Activated T-helper 1 cell treated with anti-CD3 and anti-CD28 coated beads, Interleukin-12 subunit alpha, Interleukin-12 subunit beta, Interleukin-2, Interleukin-4 antibody, amounts not matched to agents 30 ng/mL and 10 ng/mL and 1 ng/mL, durations not matched to agents 14 hours and 24 hours and 36 hours (primary cell): ENCODE data around the gene P2RY11. TPM values are rescaled to one million over a fixed set of nuclear protein-coding genes. Genes with fewer than 3 reads are reported as not detected.

Experiments used
- DNase-seq: peaks from one replicate; pipeline ENCODE4 v3.0.0; 2021; ENCODE audit warnings: low spot score
- H3K27ac Mint-ChIP-seq: one replicate; pipeline ENCODE4 v1.8.0; 2021; ENCODE audit warnings: mild to moderate bottlenecking, mixed read lengths
- H3K27me3 Mint-ChIP-seq: one replicate; pipeline ENCODE4 v1.8.0; 2022; ENCODE audit warnings: mild to moderate bottlenecking, moderate library complexity, mixed read lengths; ENCODE audit not compliant: insufficient read depth
- H3K36me3 Mint-ChIP-seq: one replicate; pipeline ENCODE4 v1.8.0; 2021; ENCODE audit warnings: low read depth, mixed read lengths
- H3K4me1 Mint-ChIP-seq: one replicate; pipeline ENCODE4 v1.8.0; 2021; ENCODE audit warnings: low read depth, mixed read lengths
- H3K4me3 Mint-ChIP-seq: one replicate; pipeline ENCODE4 v1.8.0; 2021; ENCODE audit warnings: mild to moderate bottlenecking, moderate library complexity, mixed read lengths
- H3K9me3 Mint-ChIP-seq: one replicate; pipeline ENCODE4 v1.8.0; 2021; ENCODE audit warnings: mixed read lengths
- intact Hi-C: fragments of 100-400 bp; cut with micrococcal nuclease; formaldehyde crosslinking; loops from one replicate; pipeline ENCODE4 v1.15.1; 2024
- total RNA-seq: library from RNA; stranded (reverse); gene quantifications from 2 replicates; pipeline ENCODE4 v1.2.3, GENCODE V29; 2022

Gene P2RY11
- total RNA-seq, 1 donor from 2014 or later = 64.9 TPM

DNA sequence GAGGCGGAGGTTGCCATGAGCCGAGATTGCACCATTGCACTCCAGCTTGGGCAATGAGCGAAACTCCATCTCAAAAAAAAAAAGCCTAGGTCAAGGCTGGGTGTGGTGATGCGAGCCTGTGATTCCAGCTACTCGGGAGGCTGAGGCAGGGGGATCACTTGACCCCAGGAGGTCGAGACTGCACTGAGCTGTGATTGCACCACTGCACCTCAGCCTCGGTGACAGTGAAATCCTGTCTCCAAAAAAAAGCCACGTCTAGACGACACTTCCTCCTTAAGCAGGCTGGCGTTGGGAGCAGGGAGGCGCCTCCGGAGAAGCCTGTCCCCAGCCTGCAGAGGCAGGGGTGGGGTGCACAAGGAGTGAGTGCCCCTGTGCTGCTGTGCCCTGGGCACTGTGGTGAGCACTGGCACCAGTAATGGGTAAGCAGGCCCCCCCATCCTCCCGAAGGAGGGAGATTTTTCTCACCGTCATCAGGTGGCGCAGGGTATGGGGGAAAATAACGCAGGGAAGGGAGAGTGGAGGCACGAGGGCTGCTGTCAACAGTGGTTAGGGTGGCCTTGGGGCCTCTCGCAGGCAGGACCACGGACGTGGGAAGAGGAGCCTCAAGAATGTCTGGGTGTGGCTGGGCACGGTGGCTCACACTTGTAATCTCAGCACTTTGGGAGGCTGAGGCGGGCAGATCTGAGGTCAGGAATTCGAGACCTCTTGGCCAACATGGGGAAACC, 706 bp downstream of the P2RY11 start:
- H3K4me3 Mint-ChIP-seq = peak overlapping the region; percentile 70
- H3K9me3 Mint-ChIP-seq = no peaks in the 10 kb centered on the region
- intact Hi-C loops = loop anchor here (1.0 to 2.0 kb wide), 5 partner anchors 8 to 177 kb away; no protein-coding TSS in a partner anchor
- H3K27me3 Mint-ChIP-seq = no peaks in the 10 kb centered on the region
- H3K27ac Mint-ChIP-seq = peak overlapping the region; percentile 90
- no peak for DNase-seq
- H3K36me3 Mint-ChIP-seq = peaks cover 54% of the 10 kb centered on the region
- H3K4me1 Mint-ChIP-seq = peaks cover 34% of the 10 kb centered on the region

DNA sequence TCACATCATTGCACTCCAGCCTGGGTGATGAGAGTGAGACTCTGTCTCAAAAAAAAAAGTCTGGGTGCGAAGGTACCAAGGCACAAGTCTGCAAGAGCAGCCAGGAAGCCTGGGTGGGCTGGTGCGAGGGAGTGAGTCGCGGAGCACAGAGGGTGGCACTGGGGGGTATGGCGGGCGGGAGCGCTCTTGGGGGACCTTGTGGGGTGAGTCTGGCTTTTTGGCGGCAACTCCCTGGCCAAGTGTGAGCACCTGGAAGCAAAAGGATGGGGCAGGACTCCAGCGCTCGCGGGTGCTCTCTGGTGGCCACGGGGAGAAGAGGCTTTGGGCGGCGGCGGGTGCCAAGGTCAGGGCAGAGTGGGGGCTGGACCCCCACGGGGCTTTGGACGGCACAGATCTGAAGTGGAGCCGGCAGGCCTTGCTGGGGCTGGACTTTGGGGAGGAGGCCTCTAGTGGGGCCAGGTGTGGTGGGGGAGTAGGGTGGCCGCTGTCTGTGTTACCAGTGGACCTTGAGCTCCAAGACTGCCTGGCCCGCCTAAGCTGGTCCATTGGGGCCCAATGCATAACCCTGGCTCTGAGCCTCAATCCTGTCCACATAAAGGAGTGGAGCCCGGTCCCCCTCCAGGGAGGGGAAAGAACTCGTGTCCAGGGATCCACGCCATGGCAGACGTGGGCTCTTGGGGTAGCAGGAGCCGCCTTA, 1.6 kb downstream of the P2RY11 start:
- Mint-ChIP-seq H3K9me3 (no peaks in the 10 kb centered on the region), H3K27ac (peak overlapping the region; percentile 90), H3K36me3 (peaks cover 49% of the 10 kb centered on the region), H3K27me3 (no peaks in the 10 kb centered on the region), H3K4me1 (peaks cover 28% of the 10 kb centered on the region), H3K4me3 (peak overlapping the region; percentile 70)
- intact Hi-C loops = loop anchor here (1.0 to 2.0 kb wide), 6 partner anchors 7 to 178 kb away; no protein-coding TSS in a partner anchor
- peak; percentile 41 for DNase-seq

DNA sequence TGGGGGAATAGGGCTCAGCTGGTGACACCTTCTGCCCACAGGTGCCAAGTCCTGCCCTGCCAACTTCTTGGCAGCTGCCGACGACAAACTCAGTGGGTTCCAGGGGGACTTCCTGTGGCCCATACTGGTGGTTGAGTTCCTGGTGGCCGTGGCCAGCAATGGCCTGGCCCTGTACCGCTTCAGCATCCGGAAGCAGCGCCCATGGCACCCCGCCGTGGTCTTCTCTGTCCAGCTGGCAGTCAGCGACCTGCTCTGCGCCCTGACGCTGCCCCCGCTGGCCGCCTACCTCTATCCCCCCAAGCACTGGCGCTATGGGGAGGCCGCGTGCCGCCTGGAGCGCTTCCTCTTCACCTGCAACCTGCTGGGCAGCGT, 2.1 kb downstream of the P2RY11 start:
- no peak overlapping the region for H3K27ac Mint-ChIP-seq

DNA sequence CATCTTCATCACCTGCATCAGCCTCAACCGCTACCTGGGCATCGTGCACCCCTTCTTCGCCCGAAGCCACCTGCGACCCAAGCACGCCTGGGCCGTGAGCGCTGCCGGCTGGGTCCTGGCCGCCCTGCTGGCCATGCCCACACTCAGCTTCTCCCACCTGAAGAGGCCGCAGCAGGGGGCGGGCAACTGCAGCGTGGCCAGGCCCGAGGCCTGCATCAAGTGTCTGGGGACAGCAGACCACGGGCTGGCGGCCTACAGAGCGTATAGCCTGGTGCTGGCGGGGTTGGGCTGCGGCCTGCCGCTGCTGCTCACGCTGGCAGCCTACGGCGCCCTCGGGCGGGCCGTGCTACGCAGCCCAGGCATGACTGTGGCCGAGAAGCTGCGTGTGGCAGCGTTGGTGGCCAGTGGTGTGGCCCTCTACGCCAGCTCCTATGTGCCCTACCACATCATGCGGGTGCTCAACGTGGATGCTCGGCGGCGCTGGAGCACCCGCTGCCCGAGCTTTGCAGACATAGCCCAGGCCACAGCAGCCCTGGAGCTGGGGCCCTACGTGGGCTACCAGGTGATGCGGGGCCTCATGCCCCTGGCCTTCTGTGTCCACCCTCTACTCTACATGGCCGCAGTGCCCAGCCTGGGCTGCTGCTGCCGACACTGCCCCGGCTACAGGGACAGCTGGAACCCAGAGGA, 2.6 kb downstream of the P2RY11 start:
- Mint-ChIP-seq H3K4me1 (peaks cover 32% of the 10 kb centered on the region), H3K4me3 (no peak overlapping the region), H3K27ac (no peak overlapping the region), H3K9me3 (no peaks in the 10 kb centered on the region), H3K36me3 (peaks cover 47% of the 10 kb centered on the region), H3K27me3 (no peaks in the 10 kb centered on the region)
- intact Hi-C loops = loop anchor here (1.0 to 2.0 kb wide), 4 partner anchors 15 to 179 kb away; no protein-coding TSS in a partner anchor
- DNase-seq = no peak

More for the DNA sequence above, 2.1 kb downstream of the P2RY11 start:
- H3K36me3 Mint-ChIP-seq = peaks cover 45% of the 10 kb centered on the region
- intact Hi-C loops = loop anchor here (1.0 to 2.0 kb wide), 4 partner anchors 15 to 179 kb away; no protein-coding TSS in a partner anchor
- no peak overlapping the region for H3K4me3 Mint-ChIP-seq
- no peaks in the 10 kb centered on the region for H3K9me3 Mint-ChIP-seq
- H3K27me3 Mint-ChIP-seq = no peaks in the 10 kb centered on the region
- DNase-seq = no peak
- peaks cover 28% of the 10 kb centered on the region for H3K4me1 Mint-ChIP-seq

DNA sequence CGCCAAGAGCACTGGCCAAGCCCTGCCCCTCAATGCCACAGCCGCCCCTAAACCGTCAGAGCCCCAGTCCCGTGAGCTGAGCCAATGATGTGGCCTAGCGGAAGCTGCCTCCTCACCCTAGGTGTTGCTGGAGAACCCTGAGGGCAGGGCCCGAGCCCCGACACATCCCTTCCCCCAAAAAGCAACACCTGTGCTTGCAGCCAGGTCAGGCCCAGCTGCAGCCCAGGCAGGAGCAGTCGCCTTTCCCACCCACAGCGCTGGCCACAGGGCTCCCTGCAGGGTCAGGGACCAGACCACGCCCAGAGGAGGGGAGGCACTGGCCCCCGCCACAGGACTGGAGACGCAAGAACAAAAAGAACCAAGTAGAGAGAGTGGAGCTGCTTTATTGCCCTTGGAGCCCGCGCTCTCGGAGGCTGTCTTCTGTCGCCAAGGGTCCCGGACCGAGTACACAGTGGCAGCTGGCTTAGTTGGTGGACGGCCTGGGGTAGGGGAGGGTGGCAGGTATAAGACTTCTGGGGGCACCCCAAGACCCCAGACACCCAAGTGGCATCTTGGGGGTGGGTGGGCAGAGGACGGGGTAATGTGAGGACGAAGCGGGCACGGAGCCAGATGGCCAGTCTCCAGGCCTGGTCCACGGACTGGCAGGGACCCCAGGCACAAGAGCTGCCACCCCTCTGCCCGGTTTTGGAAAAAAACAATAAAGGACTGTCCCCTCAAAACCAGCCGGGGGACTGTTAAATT, 3.3 kb downstream of the P2RY11 start:
- no peak overlapping the region for H3K27ac Mint-ChIP-seq
- no peaks in the 10 kb centered on the region for H3K9me3 Mint-ChIP-seq
- peaks cover 43% of the 10 kb centered on the region for H3K36me3 Mint-ChIP-seq
- peaks cover 31% of the 10 kb centered on the region for H3K4me1 Mint-ChIP-seq
- no peak for DNase-seq
- intact Hi-C loops = no loop called here
- no peak overlapping the region for H3K4me3 Mint-ChIP-seq
- H3K27me3 Mint-ChIP-seq = no peaks in the 10 kb centered on the region

DNA sequence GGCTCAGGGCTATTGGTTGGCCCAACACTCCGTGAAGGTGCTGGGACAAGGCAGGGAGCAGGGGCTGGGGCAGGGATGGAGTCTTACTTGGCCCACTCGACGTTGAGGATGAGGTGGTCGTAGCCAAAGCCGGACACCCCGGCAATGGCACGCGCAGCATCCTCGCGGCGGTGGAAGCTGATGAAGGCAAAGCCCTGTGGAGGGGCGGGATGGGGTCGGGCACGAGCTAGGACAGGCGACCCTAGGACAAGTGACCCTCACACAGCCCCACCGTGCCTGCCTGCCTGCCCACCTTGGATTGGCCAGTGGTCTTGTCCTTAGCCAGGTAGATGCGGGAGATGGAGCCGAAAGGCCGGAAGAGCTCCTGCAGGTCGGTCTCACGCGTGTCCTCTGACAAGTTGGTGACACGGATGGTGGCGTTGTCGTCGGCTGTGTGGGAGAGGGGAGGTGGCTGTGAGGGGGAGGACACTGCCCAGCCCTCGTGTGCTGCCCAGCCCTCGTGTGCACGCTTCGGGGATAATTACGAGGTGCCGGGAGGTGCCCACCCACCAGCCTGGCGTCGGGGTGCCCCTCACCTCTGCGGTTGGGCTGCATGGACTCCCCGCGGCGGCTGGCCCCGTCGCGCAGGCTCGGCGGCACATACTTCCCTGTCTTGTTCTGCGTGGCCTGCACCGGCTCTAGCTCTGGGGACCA, 4.0 kb downstream of the P2RY11 start:
- no peak for DNase-seq
- Mint-ChIP-seq H3K27ac (no peak overlapping the region), H3K4me3 (peak overlapping the region; percentile 30), H3K36me3 (peaks cover 39% of the 10 kb centered on the region), H3K27me3 (no peaks in the 10 kb centered on the region), H3K4me1 (peaks cover 32% of the 10 kb centered on the region), H3K9me3 (no peaks in the 10 kb centered on the region)
- intact Hi-C loops = no loop called here

DNA sequence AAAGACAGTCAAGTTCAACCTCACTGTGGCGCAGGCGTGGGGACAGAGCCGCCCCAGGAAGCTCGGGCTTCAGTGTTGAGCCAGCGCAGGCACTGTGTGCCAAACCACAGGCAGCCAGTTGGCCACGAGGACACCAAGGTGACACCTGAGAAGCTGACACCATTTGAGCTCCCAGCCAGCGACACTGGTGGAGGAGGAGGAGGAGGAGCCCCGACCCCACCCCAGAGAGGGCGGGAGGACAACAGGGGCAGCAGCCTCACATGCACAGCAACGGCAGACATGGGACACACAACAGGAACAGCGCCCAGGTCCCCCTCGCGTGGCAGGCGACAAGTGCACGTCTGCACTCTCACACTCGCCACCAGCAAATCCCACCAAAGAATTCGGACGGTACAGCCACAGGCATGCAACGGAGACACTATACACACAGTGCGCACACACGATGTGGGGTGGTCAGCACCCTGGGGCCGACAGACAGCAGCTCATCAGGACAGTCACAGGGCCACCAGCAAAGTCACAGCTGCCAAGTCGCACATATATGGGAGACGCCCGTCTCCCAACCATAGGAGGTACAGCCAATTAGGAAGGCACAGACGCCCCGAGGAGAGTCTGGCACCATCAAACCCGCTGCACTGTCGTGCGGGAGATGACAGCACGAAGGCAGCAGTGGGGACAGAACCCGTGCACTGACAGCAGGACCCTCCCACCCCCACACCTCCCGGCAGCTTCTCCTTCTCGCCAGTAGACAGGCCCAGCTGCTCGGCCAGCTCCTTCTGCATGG, 4.8 kb downstream of the P2RY11 start:
- Mint-ChIP-seq H3K4me3 (peak overlapping the region; percentile 30), H3K36me3 (peaks cover 36% of the 10 kb centered on the region), H3K9me3 (no peaks in the 10 kb centered on the region), H3K4me1 (peaks cover 27% of the 10 kb centered on the region), H3K27me3 (no peaks in the 10 kb centered on the region), H3K27ac (no peak overlapping the region)
- no peak for DNase-seq
- intact Hi-C loops = no loop called here

DNA sequence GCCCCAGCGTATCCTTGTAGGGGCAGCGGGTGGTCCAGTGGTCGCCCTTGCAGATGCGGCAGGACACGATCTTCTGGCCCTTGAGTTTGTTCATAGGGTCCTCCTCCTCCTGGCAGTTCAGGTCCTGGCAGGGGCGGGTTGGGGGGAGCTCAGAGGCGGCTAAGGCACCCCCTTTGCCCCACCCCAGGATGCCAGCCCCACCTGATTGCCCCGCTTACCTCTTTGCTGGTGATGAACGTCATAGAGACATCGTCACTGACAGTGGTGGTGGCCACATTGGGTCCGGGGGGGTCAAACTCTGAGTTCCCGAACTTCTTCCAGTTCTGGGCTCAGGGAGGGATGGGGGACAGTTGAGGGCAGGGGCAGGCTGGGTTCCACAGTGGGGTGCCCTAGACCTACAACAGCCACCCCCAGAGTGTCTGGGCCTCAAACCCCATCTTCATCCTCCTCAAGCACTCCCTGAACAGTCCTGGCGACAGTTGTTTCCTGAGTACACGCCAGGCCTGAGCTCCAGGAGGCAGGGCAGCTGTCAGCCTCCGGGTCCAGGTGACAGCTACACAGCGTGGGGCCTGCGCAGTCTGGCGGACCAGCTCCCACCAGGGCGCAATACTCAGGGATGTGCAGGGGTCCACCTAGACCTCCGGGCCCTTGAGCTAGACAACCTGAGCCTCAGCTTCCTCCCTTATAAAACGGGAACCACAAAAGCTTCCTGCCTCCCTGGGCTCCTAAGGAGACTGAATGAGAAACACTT, 5.5 kb downstream of the P2RY11 start:
- Mint-ChIP-seq H3K4me1 (peaks cover 21% of the 10 kb centered on the region), H3K4me3 (peak overlapping the region; percentile 20), H3K9me3 (no peaks in the 10 kb centered on the region), H3K36me3 (peaks cover 36% of the 10 kb centered on the region), H3K27me3 (no peaks in the 10 kb centered on the region), H3K27ac (no peak overlapping the region)
- intact Hi-C loops = no loop called here
- no peak for DNase-seq

DNA sequence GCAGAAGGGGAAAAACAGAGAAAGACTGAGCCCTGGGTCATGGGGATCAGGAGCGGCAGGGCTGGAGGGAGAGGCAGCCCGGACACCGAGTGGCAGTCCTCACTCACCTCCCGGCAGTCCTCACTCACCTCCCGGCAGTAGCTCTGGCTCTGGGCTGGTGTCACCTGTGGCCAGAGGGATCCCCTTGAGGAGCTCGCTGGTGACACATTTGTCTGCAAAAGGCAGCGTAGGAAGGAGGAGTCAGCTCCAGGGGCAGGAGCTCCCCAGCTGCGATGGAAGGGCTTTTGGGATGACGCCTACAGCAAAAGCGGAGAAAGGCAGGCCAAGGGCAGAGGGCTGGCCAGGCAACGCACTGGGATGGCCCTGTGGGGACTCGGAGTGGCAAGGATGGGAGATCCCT, 7.5 kb downstream of the P2RY11 start:
- H3K36me3 Mint-ChIP-seq = peaks cover 27% of the 10 kb centered on the region
- H3K9me3 Mint-ChIP-seq = no peaks in the 10 kb centered on the region
- H3K4me1 Mint-ChIP-seq = peaks cover 11% of the 10 kb centered on the region
- H3K27me3 Mint-ChIP-seq = no peaks in the 10 kb centered on the region
- no peak for DNase-seq
- peak overlapping the region; percentile 72 for H3K27ac Mint-ChIP-seq
- peak overlapping the region; percentile 94 for H3K4me3 Mint-ChIP-seq
- intact Hi-C loops = loop anchor here (1.0 kb wide), 2 partner anchors 13 to 131 kb away; partner anchors contain the start of gene PPAN

DNA sequence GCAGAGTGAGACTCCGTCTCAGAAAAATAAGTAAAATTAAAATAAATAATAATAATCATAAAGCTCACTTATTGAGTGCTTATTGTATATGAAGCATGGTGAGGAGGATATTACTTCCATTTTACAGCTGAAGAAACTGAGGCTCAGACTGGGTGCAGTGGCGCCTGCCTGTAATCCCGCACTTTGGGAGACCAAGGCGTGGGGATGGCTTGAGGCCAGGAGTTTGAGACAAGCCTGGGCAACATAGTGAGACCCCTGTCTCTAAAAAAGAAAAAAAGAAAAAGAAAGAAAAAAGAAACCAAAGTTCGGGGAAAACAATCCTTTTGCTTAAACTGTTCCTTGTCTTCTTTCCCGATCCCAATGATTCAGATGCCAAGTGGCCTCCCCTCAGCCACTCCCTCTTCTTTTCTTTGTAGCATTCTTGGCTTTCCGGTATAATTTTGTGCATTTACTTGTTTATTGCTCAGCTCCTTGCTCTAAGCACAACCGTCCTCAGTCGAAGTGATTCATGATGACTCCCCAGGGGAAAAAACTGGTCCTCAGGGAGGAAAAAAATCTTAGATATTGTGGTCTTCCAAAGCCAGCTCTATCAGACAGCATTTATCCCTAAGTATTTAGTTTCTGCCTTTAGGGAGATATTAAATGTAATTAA, 9.2 kb downstream of the P2RY11 start:
- H3K27ac Mint-ChIP-seq = no peak overlapping the region
- no peak for DNase-seq
- H3K27me3 Mint-ChIP-seq = no peaks in the 10 kb centered on the region
- intact Hi-C loops = loop anchor here (1.0 kb wide), 3 partner anchors 8 to 46 kb away; no protein-coding TSS in a partner anchor
- H3K4me3 Mint-ChIP-seq = no peak overlapping the region
- no peaks in the 10 kb centered on the region for H3K9me3 Mint-ChIP-seq
- peaks cover 11% of the 10 kb centered on the region for H3K4me1 Mint-ChIP-seq
- peaks cover 28% of the 10 kb centered on the region for H3K36me3 Mint-ChIP-seq
